H1 (cell line): ENCODE data around the gene NEDD4. TPM values are rescaled to one million over a fixed set of nuclear protein-coding genes. Genes with fewer than 3 reads are reported as not detected.
"Not testable (repeated sequence)": the region's sequence is repeated elsewhere in the genome, so short reads cannot be mapped to it uniquely, and the experiment has no call there.

Experiments
- CTCF ChIA-PET: fragments of 300-600 bp; sonication (Branson Sonifier 250); formaldehyde crosslinking; loops from one replicate; lab custom pipeline; 2021; ENCODE audit not compliant: partially characterized antibody; lab: Charles Lee
- POLR2A ChIA-PET: fragments of 300-600 bp; sonication (Branson Sonifier 250); formaldehyde crosslinking; loops from one replicate; lab custom pipeline; 2021; ENCODE audit warnings: inconsistent platforms; ENCODE audit not compliant: partially characterized antibody; lab: Charles Lee
- DNase-seq, 2 experiments: peaks; one replicate each; pipeline versions ENCODE4 v3.0.0 to v3.0.0-alpha.2; 2010 to 2022; ENCODE audit warnings: low spot score in 2 of 2, low read depth in 1 of 2, mixed read lengths in 1 of 2
- FAIRE-seq: peaks from 2 replicates; lab custom pipeline; 2011; peaks lifted over from hg19 to GRCh38; lab: Jason Lieb, UNC
- H2AFZ ChIP-seq: 2 replicates; pipeline ENCODE4 v1.8.1; 2012; ENCODE audit warnings: low read length, inconsistent platforms
- H2AK5ac ChIP-seq: 2 replicates; pipeline ENCODE4 v1.6.1; 2013; ENCODE audit warnings: low read depth, low read length
- H2BK120ac ChIP-seq: replicated peaks from 2 replicates; pipeline ENCODE3; 2013; ENCODE audit warnings: low read depth, low read length, inconsistent platforms
- H2BK12ac ChIP-seq: 2 replicates; pipeline ENCODE4 v1.6.1; 2013; ENCODE audit warnings: low read depth, low read length
- H2BK15ac ChIP-seq: 2 replicates; pipeline ENCODE4 v1.6.1; 2013; ENCODE audit warnings: low read length
- H2BK20ac ChIP-seq: 2 replicates; pipeline ENCODE4 v1.6.1; 2013; ENCODE audit warnings: low read length
- H2BK5ac ChIP-seq: 2 replicates; pipeline ENCODE4 v1.6.1; 2013; ENCODE audit warnings: low read depth, low read length
- H3K14ac ChIP-seq: 2 replicates; pipeline ENCODE4 v1.6.1; 2013; ENCODE audit warnings: inconsistent platforms; ENCODE audit not compliant: insufficient read length
- H3K18ac ChIP-seq: 2 replicates; pipeline ENCODE4 v1.6.1; 2013; ENCODE audit warnings: low read length; ENCODE audit errors: extremely low read depth
- H3K23ac ChIP-seq: 2 replicates; pipeline ENCODE4 v1.6.1; 2013; ENCODE audit warnings: inconsistent platforms; ENCODE audit not compliant: insufficient read length
- H3K23me2 ChIP-seq: 2 replicates; pipeline ENCODE4 v1.6.1; 2013; ENCODE audit warnings: low read depth, low read length
- H3K27ac ChIP-seq: 2 replicates; pipeline ENCODE4 v1.6.1; 2011; ENCODE audit warnings: low read depth, low read length, inconsistent platforms
- H3K27me3 ChIP-seq, 4 experiments: replicated peaks in 1 of 4; 1 replicate in 1 of 4; 2 replicates in 3 of 4; pipeline versions ENCODE4 v1.6.1 to v1.8.1; 2011 to 2013; ENCODE audit warnings: low read length in 3 of 4, mild to moderate bottlenecking in 3 of 4, inconsistent platforms in 2 of 4, mixed read lengths in 2 of 4, moderate library complexity in 1 of 4; ENCODE audit not compliant: control insufficient read depth in 3 of 4, insufficient read depth in 3 of 4; ENCODE audit errors: extremely low read depth in 1 of 4
- H3K36me3 ChIP-seq, 4 experiments: 2 replicates each; pipeline versions ENCODE4 v1.6.1 to v1.8.1; 2011 to 2013; ENCODE audit warnings: mild to moderate bottlenecking in 4 of 4, low read length in 3 of 4, moderate library complexity in 2 of 4, control low read depth in 1 of 4, inconsistent platforms in 1 of 4; ENCODE audit not compliant: insufficient read depth in 4 of 4, control insufficient read depth in 2 of 4
- H3K4ac ChIP-seq: replicated peaks from 2 replicates; pipeline ENCODE3; 2013; ENCODE audit warnings: low read length, low read depth, mixed read lengths, inconsistent platforms; ENCODE audit not compliant: insufficient read length
- H3K4me1 ChIP-seq, 4 experiments: replicated peaks in 1 of 4; 1 replicate in 1 of 4; 2 replicates in 3 of 4; pipeline versions ENCODE4 v1.6.1 to v1.8.1; 2011 to 2013; ENCODE audit warnings: low read length in 3 of 4, inconsistent platforms in 2 of 4, mixed read lengths in 1 of 4; ENCODE audit not compliant: insufficient read depth in 4 of 4, control insufficient read depth in 3 of 4
- H3K4me2 ChIP-seq, 2 experiments: 2 replicates each; pipeline versions ENCODE4 v1.6.1 to v1.8.1; 2011 to 2013; ENCODE audit warnings: low read depth in 2 of 2, low read length in 2 of 2, control low read depth in 1 of 2, inconsistent platforms in 1 of 2, mild to moderate bottlenecking in 1 of 2; ENCODE audit not compliant: insufficient read depth in 1 of 2
- H3K4me3 ChIP-seq, 4 experiments: fragments of 200-600, 300-600 bp in 1 of 4; sonication (generic), shearing (Covaris generic), sonication (Bioruptor Twin) in 1 of 4; 2 replicates each; pipeline versions ENCODE4 v1.5.1 to v1.8.1; 2011 to 2016; ENCODE audit warnings: low read length in 4 of 4, low read depth in 3 of 4, control low read depth in 2 of 4, inconsistent platforms in 2 of 4, mild to moderate bottlenecking in 2 of 4, mixed read lengths in 1 of 4, moderate library complexity in 1 of 4; ENCODE audit not compliant: insufficient read depth in 2 of 4; ENCODE audit errors: extremely low read depth in 1 of 4
- H3K56ac ChIP-seq: replicated peaks from 2 replicates; pipeline ENCODE3; 2013; ENCODE audit warnings: low read depth, mild to moderate bottlenecking, mixed read lengths, low read length, inconsistent platforms; ENCODE audit not compliant: insufficient read length
- H3K79me1 ChIP-seq: 2 replicates; pipeline ENCODE4 v1.6.1; 2013; ENCODE audit warnings: low read depth, low read length, control low read depth
- H3K79me2 ChIP-seq, 2 experiments: 2 replicates each; pipeline versions ENCODE4 v1.6.1 to v1.8.1; 2012 to 2013; ENCODE audit warnings: low read length in 2 of 2, mild to moderate bottlenecking in 2 of 2, inconsistent platforms in 1 of 2; ENCODE audit not compliant: insufficient read depth in 2 of 2, control insufficient read depth in 1 of 2
- H3K9ac ChIP-seq, 4 experiments: replicated peaks in 1 of 4; 1 replicate in 1 of 4; 2 replicates in 3 of 4; pipeline versions ENCODE4 v1.6.1 to v1.8.1; 2011 to 2013; ENCODE audit warnings: low read depth in 3 of 4, low read length in 3 of 4, control low read depth in 2 of 4, mild to moderate bottlenecking in 2 of 4, moderate library complexity in 2 of 4, inconsistent platforms in 1 of 4; ENCODE audit errors: extremely low read depth in 1 of 4
- H3K9me3 ChIP-seq, 2 experiments: 2 replicates each; pipeline versions ENCODE4 v1.6.1 to v1.8.1; 2012 to 2013; ENCODE audit warnings: mild to moderate bottlenecking in 2 of 2, moderate library complexity in 2 of 2, control low read depth in 1 of 2, inconsistent platforms in 1 of 2, low read depth in 1 of 2, low read length in 1 of 2, mixed read lengths in 1 of 2; ENCODE audit not compliant: insufficient read depth in 2 of 2
- H4K20me1 ChIP-seq, 2 experiments: replicated peaks in 1 of 2; 2 replicates each; pipeline versions ENCODE3 to v1.8.1; 2011 to 2013; ENCODE audit warnings: inconsistent platforms in 2 of 2, low read length in 2 of 2, mild to moderate bottlenecking in 1 of 2; ENCODE audit not compliant: insufficient read depth in 2 of 2, control insufficient read depth in 1 of 2
- H4K5ac ChIP-seq: 2 replicates; pipeline ENCODE4 v1.6.1; 2013; ENCODE audit warnings: low read length, low read depth, mixed read lengths, inconsistent platforms; ENCODE audit not compliant: insufficient read length
- H4K8ac ChIP-seq: 2 replicates; pipeline ENCODE4 v1.8.0; 2013; ENCODE audit warnings: mild to moderate bottlenecking, moderate library complexity, low read length, inconsistent platforms; ENCODE audit not compliant: insufficient read depth; ENCODE audit errors: extremely low read depth
- H4K91ac ChIP-seq: replicated peaks from 2 replicates; pipeline ENCODE3; 2013; ENCODE audit warnings: low read length, mixed read lengths, inconsistent platforms; ENCODE audit not compliant: insufficient read length
- WGBS, 2 experiments: shearing (Covaris generic) in 1 of 2; methylation state at CpG; one replicate each; pipeline versions ENCODE4 v1.1.6 to v1.1.7; 2013 to 2015; ENCODE audit warnings: low lambda C conversion rate in 2 of 2, mixed read lengths in 2 of 2, inconsistent platforms in 1 of 2, low coverage in 1 of 2, missing lambda C conversion rate in 1 of 2; ENCODE audit not compliant: insufficient replicate concordance in 2 of 2, insufficient coverage in 1 of 2, insufficient read length in 1 of 2; ENCODE audit errors: extremely low coverage in 1 of 2, missing lambda C conversion rate in 1 of 2; 5-methylcytosine and 5-hydroxymethylcytosine counted together
- polyA plus RNA-seq, 7 experiments: library from polyadenylated mRNA; depleted of rRNA in 3 of 7; stranded (reverse) in 5 of 7; unstranded in 2 of 7; fragments of >200 nt in 5 of 7; fragments of 200-250 nt in 2 of 7; gene quantifications; 1 replicate in 5 of 7; 2 replicates in 1 of 7; 4 replicates in 1 of 7; pipeline versions ENCODE4 v1.2.1 to v1.2.3, GENCODE V29; 2011 to 2013; ENCODE audit warnings: missing spikeins in 2 of 7, mixed read lengths in 2 of 7
- total RNA-seq: library from RNA; stranded (reverse); fragmentation: NEBNext Ultra II Directional; extraction: Animal tissue kit (Norgen Biotek cat#: 25700); gene quantifications from 2 replicates; pipeline ENCODE4 v1.2.1, GENCODE V29; 2021

Gene NEDD4
- total and polyA plus RNA-seq, 2 of the 8 experiments (the other 6 are each of a cell fraction or from before 2014, with no cell fraction given): 0.95 to 3.9 TPM

DNA sequence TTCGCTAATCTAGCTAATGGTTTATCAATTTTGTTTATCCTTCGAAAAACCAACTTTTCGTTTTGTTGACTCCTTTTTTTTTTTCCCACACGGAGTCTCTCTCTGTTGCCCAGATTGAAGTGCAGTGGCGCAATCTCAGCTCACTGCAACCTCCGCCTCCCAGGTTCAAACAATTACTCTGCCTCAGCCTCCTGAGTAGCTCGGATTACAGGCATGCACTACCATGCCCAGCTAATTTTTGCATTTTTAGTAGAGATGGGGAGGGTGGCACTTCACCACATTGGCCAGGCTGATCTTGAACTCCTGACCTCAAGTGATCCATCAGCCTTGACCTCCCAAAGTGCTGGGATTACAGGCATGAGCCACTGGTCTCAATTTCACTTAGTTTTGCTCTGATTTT is 29.7 kb upstream of the NEDD4 start:
- H3K56ac ChIP-seq, DNase-seq, H3K36me3 ChIP-seq, POLR2A ChIA-PET, H2BK20ac ChIP-seq, H4K20me1 ChIP-seq, FAIRE-seq, H3K9ac ChIP-seq, H3K23ac ChIP-seq, H3K27me3 ChIP-seq, H2BK5ac ChIP-seq, H3K79me1 ChIP-seq, H4K5ac ChIP-seq, H2BK120ac ChIP-seq, H3K23me2 ChIP-seq, CTCF ChIA-PET, H3K4ac ChIP-seq, H3K79me2 ChIP-seq, H2AK5ac ChIP-seq, H2BK15ac ChIP-seq, H3K14ac ChIP-seq, H3K18ac ChIP-seq, H3K9me3 ChIP-seq, H3K27ac ChIP-seq, H4K8ac ChIP-seq, H2AFZ ChIP-seq, H3K4me1 ChIP-seq, H3K4me3 ChIP-seq, H2BK12ac ChIP-seq, H3K4me2 ChIP-seq, H4K91ac ChIP-seq: not testable (repeated sequence)
- 91% methylated on average over 7 of the region's 7 CpGs; no CpG with 5 or more reads in 1 of the 2 experiments for WGBS, 2 experiments
